PC-9 (cell line): ENCODE data around the gene DSPP. TPM values are rescaled to one million over a fixed set of nuclear protein-coding genes. Genes with fewer than 3 reads are reported as not detected.

Experiments
- BruUV-seq: library from RNA; stranded (reverse); fragments of 400-500 nt; replicated peaks from 2 replicates; lab custom pipeline; 2021; lab: Mats Ljungman, UMichigan
- CTCF ChIA-PET: fragments of 300-600 bp; sonication (Branson Sonifier 250); formaldehyde crosslinking; loops from one replicate; lab custom pipeline; 2022; ENCODE audit warnings: antibody characterized with exemption; lab: Charles Lee
- POLR2A ChIA-PET: fragments of 300-600 bp; sonication (Branson Sonifier 250); formaldehyde crosslinking; loops from one replicate; lab custom pipeline; 2022; ENCODE audit warnings: antibody characterized with exemption; ENCODE audit not compliant: unreplicated experiment; lab: Charles Lee
- DNase-seq, 2 experiments: peaks; one replicate each; pipeline versions ENCODE4 v3.0.0 to v3.0.0-alpha.2; 2015 to 2022; ENCODE audit warnings: mixed read lengths in 1 of 2
- H2AFZ ChIP-seq: fragments of 200-600 bp; sonication (generic); 2 replicates; pipeline ENCODE4 v1.8.1; 2017; ENCODE audit warnings: antibody characterized with exemption
- H3F3A ChIP-seq: fragments of 200-600 bp; sonication (generic); 2 replicates; pipeline ENCODE4 v1.8.1; 2017; ENCODE audit warnings: antibody characterized with exemption, mild to moderate bottlenecking, low read depth; ENCODE audit not compliant: insufficient read depth
- H3K27ac ChIP-seq: fragments of 200-600 bp; sonication (generic); 2 replicates; pipeline ENCODE4 v1.6.1; 2016; ENCODE audit warnings: mixed run types
- H3K27me3 ChIP-seq: fragments of 200-600 bp; sonication (generic); 2 replicates; pipeline ENCODE4 v1.6.1; 2016; ENCODE audit warnings: low read depth, mixed run types; ENCODE audit not compliant: insufficient read depth
- H3K36me3 ChIP-seq: fragments of 200-600 bp; sonication (generic); 2 replicates; pipeline ENCODE4 v1.6.1; 2016; ENCODE audit warnings: low read depth, mixed run types
- H3K4me1 ChIP-seq: fragments of 200-600 bp; sonication (generic); replicated peaks from 2 replicates; pipeline ENCODE4 v1.6.1; 2016; ENCODE audit warnings: mixed run types; ENCODE audit not compliant: insufficient read depth
- H3K4me2 ChIP-seq: fragments of 200-600 bp; sonication (generic); 2 replicates; pipeline ENCODE4 v1.6.1; 2017; ENCODE audit warnings: mixed run types
- H3K4me3 ChIP-seq: fragments of 200-600 bp; sonication (generic); 2 replicates; pipeline ENCODE4 v1.6.1; 2016; ENCODE audit warnings: mixed run types
- H3K79me2 ChIP-seq: fragments of 200-600 bp; sonication (generic); 2 replicates; pipeline ENCODE4 v1.6.1; 2017; ENCODE audit warnings: low read depth, mixed run types
- H3K9me2 ChIP-seq: fragments of 200-600 bp; sonication (generic); 2 replicates; pipeline ENCODE4 v1.8.1; 2017; ENCODE audit warnings: mild to moderate bottlenecking; ENCODE audit not compliant: insufficient read depth
- H3K9me3 ChIP-seq: fragments of 200-600 bp; sonication (generic); 2 replicates; pipeline ENCODE4 v1.8.1; 2016; ENCODE audit warnings: low read depth; ENCODE audit not compliant: insufficient read depth
- H4K20me1 ChIP-seq: fragments of 200-600 bp; sonication (generic); 2 replicates; pipeline ENCODE4 v1.8.1; 2017; ENCODE audit not compliant: insufficient read depth
- CTCF ChIP-seq: fragments of 200-600 bp; sonication (generic); conservative IDR thresholded peaks from 2 replicates; pipeline ENCODE4 v1.6.1; 2017; ENCODE audit warnings: mixed run types, antibody characterized with exemption, mild to moderate bottlenecking, moderate library complexity
- EZH2 ChIP-seq: fragments of 200-600 bp; sonication (generic); IDR thresholded peaks from 2 replicates; pipeline ENCODE4 v1.8.0; 2017; ENCODE audit warnings: antibody characterized with exemption, low read depth
- intact Hi-C: fragments of 100-400 bp; cut with micrococcal nuclease; formaldehyde crosslinking; loops from one replicate; pipeline ENCODE4 v1.10.0; 2022; ENCODE audit not compliant: unreplicated experiment
- total RNA-seq: library from RNA; stranded (reverse); gene quantifications from 2 replicates; pipeline ENCODE4 v1.2.3, GENCODE V29; 2021

DSPP gene
- total RNA-seq, 1 experiment from 2014 or later: not detected

GRCh38 chr4:87565746-87566145 lies 42.6 kb upstream of the DSPP start:
- no peaks in the 10 kb centered on the region for H4K20me1 ChIP-seq
- H3K9me2 ChIP-seq: no peaks in the 10 kb centered on the region
- H3K27ac ChIP-seq: no peak overlapping the region
- no peak overlapping the region for H2AFZ ChIP-seq
- DNase-seq: no peak
- no peak overlapping the region for H3K4me3 ChIP-seq
- no peaks in the 10 kb centered on the region for H3K36me3 ChIP-seq
- TF ChIP-seq EZH2 (no peak), CTCF (no peak)
- BruUV-seq: no TSS peak
- H3K27me3 ChIP-seq: no peaks in the 10 kb centered on the region
- POLR2A ChIA-PET: no interaction called here
- CTCF ChIA-PET: no interaction called here
- H3K9me3 ChIP-seq: no peaks in the 10 kb centered on the region
- no peaks in the 10 kb centered on the region for H3K4me1 ChIP-seq
- no peaks in the 10 kb centered on the region for H3F3A ChIP-seq
- intact Hi-C loops: no loop called here
- no peaks in the 10 kb centered on the region for H3K79me2 ChIP-seq
- no peak overlapping the region for H3K4me2 ChIP-seq

GRCh38 chr4:87566276-87566675 lies 42.1 kb upstream of the DSPP start:
- H3K4me2 ChIP-seq: no peak overlapping the region
- no peaks in the 10 kb centered on the region for H3F3A ChIP-seq
- H2AFZ ChIP-seq: no peak overlapping the region
- no peak for TF ChIP-seq EZH2
- TF ChIP-seq CTCF: no peak
- no peak for DNase-seq
- no peaks in the 10 kb centered on the region for H3K79me2 ChIP-seq
- H3K9me3 ChIP-seq: no peaks in the 10 kb centered on the region
- CTCF ChIA-PET: no interaction called here
- intact Hi-C loops: no loop called here
- H3K36me3 ChIP-seq: no peaks in the 10 kb centered on the region
- no peaks in the 10 kb centered on the region for H3K4me1 ChIP-seq
- H3K27me3 ChIP-seq: no peaks in the 10 kb centered on the region
- no peaks in the 10 kb centered on the region for H4K20me1 ChIP-seq
- POLR2A ChIA-PET: no interaction called here
- no peak overlapping the region for H3K4me3 ChIP-seq
- BruUV-seq: no TSS peak
- no peak overlapping the region for H3K27ac ChIP-seq
- no peaks in the 10 kb centered on the region for H3K9me2 ChIP-seq

GRCh38 chr4:87567191-87567590 lies 41.1 kb upstream of the DSPP start:
- Histone ChIP-seq H3K4me2 (no peak overlapping the region), H3K4me1 (no peaks in the 10 kb centered on the region), H3K27ac (no peak overlapping the region), H3K79me2 (no peaks in the 10 kb centered on the region), H3K27me3 (no peaks in the 10 kb centered on the region), H3K4me3 (no peak overlapping the region), H3F3A (no peaks in the 10 kb centered on the region), H3K36me3 (no peaks in the 10 kb centered on the region), H3K9me3 (no peaks in the 10 kb centered on the region), H3K9me2 (no peaks in the 10 kb centered on the region), H2AFZ (no peak overlapping the region), H4K20me1 (no peaks in the 10 kb centered on the region)
- DNase-seq: no peak
- intact Hi-C loops: no loop called here
- no TSS peak for BruUV-seq
- POLR2A ChIA-PET: no interaction called here
- CTCF ChIA-PET: no interaction called here
- TF ChIP-seq CTCF (no peak), EZH2 (no peak)
